Heart right ventricle (tissue), 16 donors: ENCODE results near the gene YWHAE. TPM values are rescaled to one million over a fixed set of nuclear protein-coding genes. Genes with fewer than 3 reads are reported as not detected.

Experiments
- ATAC-seq, 8 donors: fragments of 200-7000 bp; cut with Tn5 transposase; one replicate each; pipeline ENCODE4 v1.9.1; 2020; ENCODE audit warnings: mild to moderate bottlenecking in 8 of 8, moderate library complexity in 8 of 8, moderate number of reproducible peaks in 1 of 8
- DNase-seq, 2 donors: peaks; one replicate each; pipeline ENCODE4 v3.0.0-alpha.2; 2020
- H3K27ac ChIP-seq, 10 donors: fragments of 200-600 bp; sonication (generic) in 2 of 10; one replicate each; pipeline versions ENCODE4 v1.5.0 to v1.8.0; 2020 to 2022; ENCODE audit warnings: mild to moderate bottlenecking in 3 of 10
- H3K27me3 ChIP-seq, 7 donors: fragments of 200-600 bp; one replicate each; pipeline ENCODE4 v1.8.0; 2021 to 2022; ENCODE audit warnings: mild to moderate bottlenecking in 2 of 7
- H3K36me3 ChIP-seq, 9 donors: fragments of 200-600 bp; sonication (generic) in 1 of 9; one replicate each; pipeline versions ENCODE4 v1.5.0 to v1.8.0; 2020 to 2022; ENCODE audit warnings: mild to moderate bottlenecking in 2 of 9
- H3K4me1 ChIP-seq, 9 donors: fragments of 200-600 bp; sonication (generic) in 1 of 9; one replicate each; pipeline versions ENCODE4 v1.5.0 to v1.8.0; 2020 to 2022; ENCODE audit warnings: mild to moderate bottlenecking in 4 of 9
- H3K4me3 ChIP-seq, 10 donors: fragments of 200-600 bp; sonication (generic) in 2 of 10; one replicate each; pipeline versions ENCODE4 v1.5.0 to v1.8.0; 2020 to 2022; ENCODE audit warnings: mild to moderate bottlenecking in 7 of 10, moderate library complexity in 2 of 10
- H3K9me3 ChIP-seq, 11 donors: fragments of 200-600 bp in 10 of 11; sonication (generic) in 2 of 11; one replicate each; pipeline versions ENCODE4 v1.5.0 to v1.8.0; 2013 to 2022; ENCODE audit warnings: mild to moderate bottlenecking in 2 of 11, control low read depth in 1 of 11, moderate library complexity in 1 of 11
- CTCF ChIP-seq, 9 donors: fragments of 200-600 bp; sonication (generic) in 2 of 9; IDR thresholded peaks; one replicate each; pipeline versions ENCODE4 v1.5.0 to v1.8.0; 2021 to 2022; ENCODE audit warnings: antibody characterized with exemption in 9 of 9, mild to moderate bottlenecking in 5 of 9, moderate library complexity in 1 of 9
- WGBS, 2 donors: extraction: QIAGEN DNeasy Blood & Tissue Kit; methylation state at CpG; one replicate each; pipeline ENCODE4 v1.1.7; 2013; ENCODE audit warnings: inconsistent platforms in 1 of 2; 5-methylcytosine and 5-hydroxymethylcytosine counted together
- intact Hi-C, 10 donors: fragments of 100-400 bp; cut with DNase I; formaldehyde crosslinking; loops; one replicate each; pipeline versions ENCODE4 v1.11.1 to v1.14.2; 2022
- polyA plus RNA-seq, 2 donors: library from polyadenylated mRNA; stranded (reverse); fragments of 200-250 nt; gene quantifications; one replicate each; pipeline ENCODE4 v1.2.3, GENCODE V29; 2013
- total RNA-seq, 10 donors: library from RNA; stranded (reverse); fragmentation: NEBNext Ultra II Directional in 3 of 10; extraction: Animal tissue kit (Norgen Biotek cat#: 25700) in 3 of 10; gene quantifications; one replicate each; pipeline versions ENCODE4 v1.2.1 to v1.2.4, GENCODE V29; 2021 to 2023
- donor health status: Arrhythmogenic right ventricular cardiomyopathy.
- donor health status: ischemic (EF 13 %, LVEDD 7.1; RV severe dilation, severe dysfunction).
- donor health status: healthy with polysubstance abuse.
- donor health status: DM: no; HTN: yes; CAD: no.
- donor health status: DM: no; HTN: no; CAD: no.
- donor health status: ischemic (EF 25% LVEDD 6.9; RV normal size, moderate dysfunction).
- donor health status: ischemic (EF 25% LVEDD 5.7; RV mildly dilated, moderate dysfunction).
- donor health status: healthy.
- donor health status: DM: yes; HTN: yes; CAD: no.
- donor health status: Ischemic cardiomyopathy.
- donor health status: ischemic (EF 35%, LVEDD 5.7; RV mildly dilated, moderate dysfunction).
- donor health status: nonischemic (EF 11% LVEDD 7.7; RV severe dilation, severe dysfunction).
- donor health status: DM: yes; HTN: yes; CAD: no.
- donor health status: PGD.
- donor health status: ischemic (EF 29% LVEDD 5.4; RV normal size, mild dysfunction).
- donor health status: nonischemic (EF 23%, LVEDD 6.1; RV moderate dilation, normal function).

YWHAE gene
- total and polyA plus RNA-seq, 12 donors, result 478 to 791 (median 614) TPM

- Histone ChIP-seq H3K27me3 (no peaks in the 10 kb centered on the region), H3K4me3 (no peak overlapping the region), H3K4me1 (peaks cover 0 to 40% (median 20%) of the 10 kb centered on the region in 9 donors), H3K36me3 (peaks cover 0 to 67% (median 23%) of the 10 kb centered on the region in 9 donors), H3K27ac (peak overlapping the region in 3 of 10 donors; percentile 9 to 27 (median 15)), H3K9me3 (no peaks in the 10 kb centered on the region)
- no peak for DNase-seq
- intact Hi-C loops, result loop anchor here in 2 of 10 donors (5.0 to 10.0 kb wide), 2 partner anchors 36 to 64 kb away; partner anchors contain the start of gene YWHAE (in 1 of the 2)
- TF ChIP-seq CTCF (IDR thresholded peaks at IDR 0.05), result no peak
- no peak for ATAC-seq
- 65 to 75% methylated on average over 11 of the region's 11 CpGs for WGBS, 2 donors
Measured at GRCh38 chr17:1438593-1439083, 38.6 kb upstream of the YWHAE start.

GRCh38 chr17:1435326-1435725 is 35.3 kb upstream of the YWHAE start:
- Histone ChIP-seq H3K27ac (no peak overlapping the region), H3K9me3 (no peaks in the 10 kb centered on the region), H3K36me3 (peaks cover 0 to 81% (median 23%) of the 10 kb centered on the region in 9 donors), H3K27me3 (no peaks in the 10 kb centered on the region), H3K4me1 (peaks cover 0 to 59% (median 39%) of the 10 kb centered on the region in 9 donors), H3K4me3 (no peak overlapping the region)
- DNase-seq (no peak), ATAC-seq (no peak)
- TF ChIP-seq CTCF (IDR thresholded peaks at IDR 0.05), result no peak
- intact Hi-C loops, result loop anchor here in 2 of 10 donors (5.0 to 10.0 kb wide), 2 partner anchors 33 to 61 kb away; partner anchors contain the start of gene YWHAE (in 1 of the 2)
- 85 to 89% methylated on average over 3 of the region's 3 CpGs for WGBS, 2 donors

DNA sequence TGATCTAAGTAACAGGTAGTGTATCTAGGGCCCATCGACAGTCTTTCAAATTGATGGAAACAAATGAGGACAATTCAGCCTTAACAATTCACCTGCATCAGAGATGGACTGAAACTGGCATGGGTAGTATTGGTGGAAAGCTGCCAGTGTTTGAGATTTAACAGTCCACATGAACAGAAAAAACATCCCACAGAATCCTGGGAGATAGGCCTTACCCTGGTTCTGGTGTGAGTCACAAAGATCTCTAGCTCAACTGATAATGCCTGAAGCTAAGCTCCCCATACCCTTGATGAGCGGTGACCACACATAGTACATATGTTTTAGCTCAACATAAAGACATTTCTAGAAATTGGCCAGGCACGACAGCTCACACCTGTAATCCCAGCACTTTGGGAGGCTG is 34.1 kb upstream of the YWHAE start:
- ATAC-seq (peak in 5 of 8 donors; percentile 31 to 77 (median 64)), DNase-seq (no peak)
- no peak overlapping the region for H3K4me3 ChIP-seq
- WGBS, 2 donors, result 64 to 75% methylated on average over 3 of the region's 3 CpGs
- intact Hi-C loops, result loop anchor here in 1 of 10 donors (10.0 kb wide), 1 partner anchor 59 kb away; no protein-coding TSS in a partner anchor
- peaks cover 0 to 59% (median 38%) of the 10 kb centered on the region in 9 donors for H3K4me1 ChIP-seq
- TF ChIP-seq CTCF (IDR thresholded peaks at IDR 0.05), result no peak
- no peaks in the 10 kb centered on the region for H3K9me3 ChIP-seq
- H3K36me3 ChIP-seq, result peaks cover 0 to 89% (median 23%) of the 10 kb centered on the region in 9 donors
- H3K27me3 ChIP-seq, result no peaks in the 10 kb centered on the region
- peak overlapping the region in 2 of 10 donors; percentile 7 to 16 for H3K27ac ChIP-seq

GRCh38 chr17:1431631-1432104 is 31.6 kb upstream of the YWHAE start:
- Histone ChIP-seq H3K9me3 (no peaks in the 10 kb centered on the region), H3K27ac (peak overlapping the region in 1 of 10 donors; percentile 22), H3K4me1 (peaks cover 0 to 48% (median 30%) of the 10 kb centered on the region in 9 donors), H3K36me3 (peaks cover 0 to 96% (median 18%) of the 10 kb centered on the region in 9 donors), H3K27me3 (no peaks in the 10 kb centered on the region), H3K4me3 (no peak overlapping the region)
- intact Hi-C loops, result loop anchor here in 1 of 10 donors (10.0 kb wide), 1 partner anchor 57 kb away; no protein-coding TSS in a partner anchor
- 86 to 89% methylated on average over 2 of the region's 2 CpGs for WGBS, 2 donors
- TF ChIP-seq CTCF (IDR thresholded peaks at IDR 0.05), result no peak
- no peak for DNase-seq
- ATAC-seq, result peak in 1 of 8 donors; percentile 28
